Esophagus muscularis mucosa (tissue), 4 donors: ENCODE measurements around the gene NHLRC2. TPM values are rescaled to one million over a fixed set of nuclear protein-coding genes. Genes with fewer than 3 reads are reported as not detected.

Experiments
- DNase-seq: peaks from one replicate; pipeline ENCODE4 v3.0.0-alpha.2; 2017; ENCODE audit errors: extremely low spot score
- H3K27ac ChIP-seq, 4 donors: fragments of 200-600 bp; sonication (generic); replicated peaks in 1 of 4; 1 replicate in 3 of 4; 2 replicates in 1 of 4; pipeline ENCODE4 v1.5.1; 2016 to 2019; ENCODE audit warnings: mild to moderate bottlenecking in 1 of 4
- H3K27me3 ChIP-seq, 4 donors: fragments of 200-600 bp; sonication (generic); one replicate each; pipeline versions ENCODE4 v1.5.1 to v1.6.0; 2016 to 2019
- H3K36me3 ChIP-seq, 4 donors: fragments of 200-600 bp; sonication (generic); one replicate each; pipeline ENCODE4 v1.5.1; 2016 to 2019
- H3K4me1 ChIP-seq, 4 donors: fragments of 200-600 bp; sonication (generic); one replicate each; pipeline ENCODE4 v1.5.1; 2016 to 2019
- H3K4me3 ChIP-seq, 4 donors: fragments of 200-600 bp; sonication (generic); 1 replicate in 2 of 4; 2 replicates in 2 of 4; pipeline ENCODE4 v1.5.1; 2016 to 2019; ENCODE audit warnings: mild to moderate bottlenecking in 4 of 4, moderate library complexity in 1 of 4
- H3K9me3 ChIP-seq, 4 donors: fragments of 200-600 bp; sonication (generic); 1 replicate in 3 of 4; 2 replicates in 1 of 4; pipeline ENCODE4 v1.5.1; 2016 to 2019
- CTCF ChIP-seq, 3 experiments: fragments of 200-600 bp in 2 of 3; fragments of 450-650 bp in 1 of 3; sonication (generic) in 2 of 3; IDR thresholded peaks; one replicate each; pipeline ENCODE4 v1.5.1; 2017 to 2019; ENCODE audit warnings: antibody characterized with exemption in 3 of 3, mild to moderate bottlenecking in 2 of 3, moderate library complexity in 1 of 3
- EP300 ChIP-seq: sonication (generic); formaldehyde crosslinking; IDR thresholded peaks from one replicate; pipeline ENCODE4 v1.6.1; 2017; ENCODE audit warnings: antibody characterized with exemption
- POLR2A ChIP-seq: fragments of 450-650 bp; IDR thresholded peaks from one replicate; pipeline ENCODE4 v1.6.1; 2017; ENCODE audit warnings: antibody characterized with exemption, moderate library complexity, mild to moderate bottlenecking, low read depth
- POLR2AphosphoS5 ChIP-seq, 2 donors: sonication (generic); formaldehyde crosslinking; IDR thresholded peaks; one replicate each; pipeline ENCODE4 v1.6.1; 2017; ENCODE audit warnings: antibody characterized with exemption in 2 of 2
- WGBS: methylation state at CpG from one replicate; pipeline ENCODE4 v1.1.5; 2018; 5-methylcytosine and 5-hydroxymethylcytosine counted together
- intact Hi-C: fragments of 100-400 bp; cut with DNase I; formaldehyde crosslinking; loops from one replicate; pipeline ENCODE4 v1.15.1; 2023
- total RNA-seq, 4 donors: library from RNA; depleted of rRNA; stranded (reverse); fragments of >200 nt; gene quantifications; one replicate each; pipeline versions ENCODE4 v1.1.0 to v1.2.1, GENCODE V29; 2016

NHLRC2 gene
- total RNA-seq, 4 donors from 2014 or later, result 30.6 to 59.4 (median 40.3) TPM

- intact Hi-C loops, result loop anchor here (5.0 to 10.0 kb wide), 3 partner anchors 149 to 251 kb away; partner anchors contain the start of gene ADRB1
- no peaks in the 10 kb centered on the region for H3K9me3 ChIP-seq
- H3K27ac ChIP-seq, result peak overlapping the region; percentile 86 to 91 (median 89)
- TF ChIP-seq POLR2A (no peak), POLR2AphosphoS5 (IDR thresholded peaks at IDR 0.05) (no peak), CTCF (IDR thresholded peaks at IDR 0.05) (no peak), EP300 (no peak)
- 23% methylated on average over 10 of the region's 10 CpGs for WGBS
- no peaks in the 10 kb centered on the region for H3K27me3 ChIP-seq
- H3K4me1 ChIP-seq, result peaks cover 9 to 73% (median 61%) of the 10 kb centered on the region in 4 donors
- peak overlapping the region; percentile 68 to 97 (median 91) for H3K4me3 ChIP-seq
- peaks cover 0 to 10% (median 2%) of the 10 kb centered on the region in 4 donors for H3K36me3 ChIP-seq
- DNase-seq, result no peak
Measured at GRCh38 chr10:113853578-113854012, 866 bp upstream of the NHLRC2 start.

GRCh38 chr10:113854761-113855588, 514 bp downstream of the NHLRC2 start:
- Histone ChIP-seq H3K27ac (peak overlapping the region; percentile 86 to 91 (median 89)), H3K9me3 (no peaks in the 10 kb centered on the region), H3K36me3 (peaks cover 0 to 18% (median 7%) of the 10 kb centered on the region in 4 donors), H3K27me3 (no peaks in the 10 kb centered on the region), H3K4me3 (peak overlapping the region; percentile 68 to 97 (median 91)), H3K4me1 (peaks cover 9 to 69% (median 63%) of the 10 kb centered on the region in 4 donors)
- DNase-seq, result no peak
- intact Hi-C loops, result loop anchor here (5.0 to 10.0 kb wide), 5 partner anchors 53 to 317 kb away; partner anchors contain the start of genes ADRB1 and CCDC186
- WGBS, result 2% methylated on average over 24 of the region's 62 CpGs
- TF ChIP-seq POLR2A (no peak), CTCF (IDR thresholded peaks at IDR 0.05) (peak in 1 of 3 experiments; percentile 16)

- intact Hi-C loops, result loop anchor here (5.0 to 10.0 kb wide), 4 partner anchors 54 to 316 kb away; partner anchors contain the start of gene CCDC186
- no peaks in the 10 kb centered on the region for H3K9me3 ChIP-seq
- no peak overlapping the region for H3K27ac ChIP-seq
- TF ChIP-seq EP300 (no peak), POLR2A (no peak), CTCF (IDR thresholded peaks at IDR 0.05) (no peak), POLR2AphosphoS5 (IDR thresholded peaks at IDR 0.05) (no peak)
- H3K4me1 ChIP-seq, result peaks cover 9 to 58% (median 55%) of the 10 kb centered on the region in 4 donors
- peaks cover 0 to 31% (median 22%) of the 10 kb centered on the region in 4 donors for H3K36me3 ChIP-seq
- no peaks in the 10 kb centered on the region for H3K27me3 ChIP-seq
- no peak for DNase-seq
- 65% methylated on average over 1 of the region's 1 CpG for WGBS
- peak overlapping the region; percentile 68 to 97 (median 91) for H3K4me3 ChIP-seq
Measured at GRCh38 chr10:113856563-113856962, 2.1 kb downstream of the NHLRC2 start.

- Histone ChIP-seq H3K27me3 (no peaks in the 10 kb centered on the region), H3K36me3 (peaks cover 0 to 37% (median 27%) of the 10 kb centered on the region in 4 donors), H3K4me3 (peak overlapping the region in 1 of 4 donors; percentile 93), H3K4me1 (peaks cover 8 to 51% (median 48%) of the 10 kb centered on the region in 4 donors), H3K9me3 (no peaks in the 10 kb centered on the region), H3K27ac (no peak overlapping the region)
- intact Hi-C loops, result loop anchor here (5.0 to 10.0 kb wide), 4 partner anchors 55 to 315 kb away; partner anchors contain the start of gene CCDC186
- TF ChIP-seq POLR2A (no peak), EP300 (no peak), CTCF (IDR thresholded peaks at IDR 0.05) (no peak), POLR2AphosphoS5 (IDR thresholded peaks at IDR 0.05) (no peak)
- DNase-seq, result no peak
Measured at GRCh38 chr10:113857210-113857609, 2.7 kb downstream of the NHLRC2 start.
